HG03280 (cell line): Measurements from ENCODE around the gene PRDX3.

ENCODE experiments used
- ATAC-seq: cut with Tn5 transposase; IDR thresholded peaks from one replicate; pipeline ENCODE4 v1.9.1; 2021; ENCODE audit warnings: mild to moderate bottlenecking, moderate library complexity; ENCODE audit not compliant: unreplicated experiment

PRDX3 gene

GRCh38 chr10:119131512-119132240 is 46.9 kb downstream of the PRDX3 start:
- no peak for ATAC-seq

- ATAC-seq: no peak
These were observed 48.9 kb downstream of the PRDX3 start for GRCh38 chr10:119129721-119130120.

- ATAC-seq: no peak
These were observed 52.7 kb downstream of the PRDX3 start for GRCh38 chr10:119125942-119126341.

GRCh38 chr10:119120875-119121274 is 57.7 kb downstream of the PRDX3 start:
- ATAC-seq: no peak

GRCh38 chr10:119120413-119120867 is 58.2 kb downstream of the PRDX3 start:
- ATAC-seq: peak; percentile 84

- no peak for ATAC-seq
These were observed 59.2 kb downstream of the PRDX3 start for GRCh38 chr10:119119400-119119799.

GRCh38 chr10:119118231-119118630 is 60.4 kb downstream of the PRDX3 start:
- ATAC-seq: no peak
